Non-pigmented ciliary epithelial cell (primary cell): ENCODE data around the gene WDR37.
"Not testable (repeated sequence)": the region's sequence is repeated elsewhere in the genome, so short reads cannot be mapped to it uniquely, and the experiment has no call there.

Source experiments
- DNase-seq: peaks from one replicate; pipeline ENCODE4 v3.0.0-alpha.2; 2010; ENCODE audit warnings: low read depth

WDR37 gene

GRCh38 chr10:1107679-1108078, 51.5 kb downstream of the WDR37 start:
- DNase-seq, result no peak

- DNase-seq, result peak; percentile 67
These were observed 53.8 kb downstream of the WDR37 start for GRCh38 chr10:1109795-1110673.

GRCh38 chr10:1110674-1111119, 54.5 kb downstream of the WDR37 start:
- DNase-seq, result no peak

DNA sequence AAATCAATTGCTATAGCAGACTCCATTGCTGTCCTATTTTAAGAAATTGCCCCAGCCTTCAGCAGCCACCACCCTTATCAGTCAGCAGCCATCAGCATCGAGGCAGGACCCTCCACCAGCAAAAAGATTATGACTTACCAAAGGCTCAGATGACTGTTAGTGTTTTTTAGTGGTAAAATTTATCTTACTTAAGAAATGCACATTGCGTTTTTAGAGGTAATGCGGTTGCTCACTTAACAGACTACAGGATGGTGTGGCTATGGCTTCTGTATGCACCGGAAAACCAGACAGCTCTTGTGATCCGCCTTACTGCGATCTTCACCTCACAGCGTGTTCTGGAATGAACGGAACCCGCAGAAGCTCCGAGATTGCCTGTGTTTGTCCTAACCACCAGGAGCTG, 58.1 kb downstream of the WDR37 start:
- no peak for DNase-seq

- DNase-seq, result no peak
These were observed 58.8 kb downstream of the WDR37 start for GRCh38 chr10:1114719-1115606.

DNA sequence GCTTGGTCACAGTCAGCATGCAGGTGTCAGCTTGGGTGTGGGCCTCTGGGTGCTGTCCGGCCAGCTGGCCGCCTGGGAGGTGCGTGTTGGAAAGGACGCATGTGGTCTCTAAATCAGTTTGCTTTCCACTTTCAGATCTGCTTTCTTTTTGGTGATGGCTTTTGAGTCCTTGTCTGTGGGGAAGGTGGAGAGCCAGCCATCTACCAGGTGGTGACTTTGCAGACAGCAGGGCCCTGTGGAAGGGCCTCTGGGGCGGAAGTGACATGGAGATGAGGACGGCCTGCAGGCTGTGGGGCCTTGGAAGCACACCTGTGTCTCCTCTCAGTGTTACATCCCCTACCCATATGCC, 59.4 kb downstream of the WDR37 start:
- no peak for DNase-seq

- DNase-seq, result no peak
These were observed 59.9 kb downstream of the WDR37 start for GRCh38 chr10:1116051-1116450.

- DNase-seq, result no peak
These were observed 60.6 kb downstream of the WDR37 start for GRCh38 chr10:1116696-1117280.

DNA sequence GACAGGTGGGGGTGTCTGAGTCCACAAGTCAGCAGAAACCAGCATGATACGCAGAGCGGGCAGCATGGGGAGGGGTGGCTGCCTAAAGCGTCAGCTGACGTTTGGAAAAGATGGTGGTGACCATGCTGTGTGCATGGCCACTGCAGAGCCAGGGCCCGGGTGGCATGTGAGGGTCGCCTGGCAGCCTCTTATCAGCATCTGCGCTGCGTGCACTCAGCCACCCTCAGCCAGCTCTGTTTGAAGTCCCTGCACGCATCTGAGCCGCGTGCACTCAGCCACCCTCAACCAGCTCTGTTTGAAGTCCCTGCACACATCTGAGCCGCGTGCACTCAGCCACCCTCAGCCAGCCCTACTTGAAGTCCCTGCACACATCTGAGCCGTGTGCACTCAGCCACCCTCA, 61.5 kb downstream of the WDR37 start:
- DNase-seq, result no peak

- not testable (repeated sequence) for DNase-seq
These were observed 62.1 kb downstream of the WDR37 start for GRCh38 chr10:1118318-1118717.

- DNase-seq, result no peak
These were observed 62.8 kb downstream of the WDR37 start for GRCh38 chr10:1119027-1119426.

DNA sequence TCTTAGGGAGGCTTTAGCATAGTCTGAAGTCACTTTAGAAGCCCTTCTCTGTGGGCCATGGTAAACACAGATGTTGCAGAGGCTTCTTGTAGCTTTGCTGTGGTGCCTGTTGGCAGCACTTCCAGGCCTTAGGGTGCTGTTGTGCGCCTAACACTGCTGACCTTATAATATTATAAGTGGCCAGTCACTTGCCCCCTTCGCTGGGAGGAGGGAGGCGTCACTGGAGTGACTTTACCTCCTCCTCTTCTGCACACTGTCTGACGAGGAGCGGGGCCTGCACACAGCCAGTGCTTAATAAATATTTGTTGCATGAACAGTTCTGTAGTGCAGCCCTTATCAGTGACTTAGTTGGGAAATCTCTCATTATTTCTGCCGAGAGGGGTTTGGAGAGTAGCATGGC, 63.3 kb downstream of the WDR37 start:
- DNase-seq, result no peak

- DNase-seq, result no peak
These were observed 64.1 kb downstream of the WDR37 start for GRCh38 chr10:1120306-1120705.

GRCh38 chr10:1120801-1121211, 64.6 kb downstream of the WDR37 start:
- no peak for DNase-seq

GRCh38 chr10:1121271-1121970, 65.2 kb downstream of the WDR37 start:
- DNase-seq, result no peak

DNA sequence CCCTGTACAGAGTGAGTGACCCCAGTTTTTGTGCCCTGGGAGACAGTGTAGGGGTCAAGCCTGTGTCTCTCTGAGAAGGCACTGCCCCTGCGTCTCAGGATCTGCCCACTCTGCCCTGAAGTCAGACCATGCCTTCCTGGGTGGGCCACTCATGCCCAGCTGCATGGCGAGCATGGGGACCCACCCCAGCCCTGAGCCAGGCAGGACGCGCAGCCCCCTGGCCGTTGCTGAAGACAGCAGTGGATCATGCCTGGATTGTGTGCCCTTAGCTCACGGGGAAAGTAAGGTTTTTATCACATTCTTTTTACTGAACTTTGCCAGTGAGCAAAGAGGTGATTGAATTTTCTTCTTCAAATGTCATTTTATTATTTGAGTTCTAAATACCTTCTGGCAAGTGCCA, 66.2 kb downstream of the WDR37 start:
- no peak for DNase-seq

- DNase-seq, result no peak
These were observed 67.0 kb downstream of the WDR37 start for GRCh38 chr10:1123198-1123597.

DNA sequence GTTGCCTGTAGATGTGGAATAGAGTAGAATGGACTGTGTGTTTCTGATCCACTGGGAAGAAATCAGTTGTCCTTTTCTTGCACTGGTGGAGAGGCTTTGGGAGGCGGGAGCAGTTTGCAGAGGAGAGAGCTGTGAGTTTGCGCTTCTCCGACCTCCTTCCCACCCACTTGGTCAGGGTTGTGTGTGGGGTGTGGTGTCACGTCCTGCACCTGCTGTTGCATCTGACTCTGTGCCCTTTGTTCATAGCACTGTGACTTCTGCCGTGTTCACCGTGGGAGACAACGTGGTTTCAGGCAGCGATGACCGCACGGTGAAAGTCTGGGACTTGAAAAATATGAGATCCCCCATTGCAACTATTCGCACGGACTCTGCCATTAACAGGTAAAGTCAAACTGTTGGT, 67.8 kb downstream of the WDR37 start:
- no peak for DNase-seq

DNA sequence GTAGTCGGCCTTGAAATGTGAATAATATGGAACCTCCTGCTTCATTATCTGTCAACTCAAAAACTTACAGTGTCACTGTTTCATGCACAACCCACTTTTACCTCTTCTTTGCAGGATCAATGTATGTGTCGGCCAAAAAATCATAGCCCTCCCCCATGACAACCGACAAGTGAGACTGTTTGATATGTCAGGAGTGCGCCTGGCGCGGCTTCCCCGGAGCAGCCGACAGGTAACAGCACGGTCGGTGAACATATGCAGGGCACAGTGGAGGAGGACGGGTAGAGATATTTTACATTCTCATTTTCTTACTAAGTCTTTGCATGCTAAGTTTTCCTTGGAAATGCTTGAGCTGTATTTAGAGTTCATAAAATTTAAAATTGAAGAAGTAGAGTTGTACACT, 68.6 kb downstream of the WDR37 start:
- no peak for DNase-seq

GRCh38 chr10:1126461-1126860, 70.3 kb downstream of the WDR37 start:
- no peak for DNase-seq

GRCh38 chr10:1127629-1128028, 71.4 kb downstream of the WDR37 start:
- DNase-seq, result no peak

- DNase-seq, result no peak
These were observed 71.9 kb downstream of the WDR37 start for GRCh38 chr10:1128115-1128514.
